WTC11 (cell line): ENCODE measurements around the gene PIK3CB. TPM values are rescaled to one million over a fixed set of nuclear protein-coding genes. Genes with fewer than 3 reads are reported as not detected.

Source experiments
- ATAC-seq: fragments of 200-7000 bp; cut with Tn5 transposase; 2 replicates; pipeline ENCODE4 v1.10.0; 2021; ENCODE audit warnings: mild to moderate bottlenecking, moderate library complexity
- CTCF ChIA-PET: fragments of 300-600 bp; sonication (Branson Sonifier 250); formaldehyde crosslinking; loops from one replicate; lab custom pipeline; 2021; ENCODE audit warnings: antibody characterized with exemption; lab: Charles Lee
- POLR2A ChIA-PET: fragments of 350-600 bp; sonication (Branson Sonifier 250); formaldehyde crosslinking; loops from one replicate; lab custom pipeline; 2021; ENCODE audit warnings: antibody characterized with exemption; lab: Charles Lee
- DNase-seq: peaks from one replicate; pipeline ENCODE4 v3.0.0; 2021; ENCODE audit warnings: low spot score
- H3K27ac Mint-ChIP-seq: 2 replicates; pipeline ENCODE4 v1.8.0; 2021; ENCODE audit warnings: mixed read lengths
- H3K27me3 Mint-ChIP-seq: 2 replicates; pipeline ENCODE4 v1.8.0; 2021; ENCODE audit warnings: low read depth, mild to moderate bottlenecking, moderate library complexity, mixed read lengths
- H3K36me3 Mint-ChIP-seq: 2 replicates; pipeline ENCODE4 v1.8.0; 2021; ENCODE audit warnings: mixed read lengths
- H3K4me1 Mint-ChIP-seq: 2 replicates; pipeline ENCODE4 v1.8.0; 2022; ENCODE audit warnings: mixed read lengths
- H3K4me3 Mint-ChIP-seq: 2 replicates; pipeline ENCODE4 v1.8.0; 2021; ENCODE audit warnings: mild to moderate bottlenecking, moderate library complexity, mixed read lengths
- H3K9me3 Mint-ChIP-seq: 2 replicates; pipeline ENCODE4 v1.8.0; 2021; ENCODE audit warnings: mixed read lengths
- ATF1 ChIP-seq: sonication (generic); formaldehyde crosslinking; IDR thresholded peaks from 2 replicates; pipeline ENCODE4 v1.8.1; 2023; ENCODE audit warnings: mild to moderate bottlenecking, moderate library complexity, missing genetic modification reagents
- CBFB ChIP-seq: sonication (generic); formaldehyde crosslinking; IDR thresholded peaks from 2 replicates; pipeline ENCODE4 v1.8.1; 2022; ENCODE audit warnings: mild to moderate bottlenecking, low read depth, missing genetic modification reagents
- CREB1 ChIP-seq: sonication (generic); formaldehyde crosslinking; IDR thresholded peaks from 2 replicates; pipeline ENCODE4 v1.8.0; 2023; ENCODE audit warnings: mild to moderate bottlenecking, missing genetic modification reagents
- EMX1 ChIP-seq: fragments of 250-450 bp; sonication (Bioruptor Pico); IDR thresholded peaks from 2 replicates; pipeline ENCODE4 v1.8.0; 2021; ENCODE audit warnings: mild to moderate bottlenecking
- ERG ChIP-seq: fragments of 250-450 bp; sonication (Bioruptor Pico); IDR thresholded peaks from 2 replicates; pipeline ENCODE4 v1.8.0; 2021; ENCODE audit warnings: mild to moderate bottlenecking
- ETV6 ChIP-seq: sonication (generic); formaldehyde crosslinking; IDR thresholded peaks from 2 replicates; pipeline ENCODE4 v1.8.1; 2022; ENCODE audit warnings: mild to moderate bottlenecking, missing genetic modification reagents
- FOXP1 ChIP-seq: sonication (generic); formaldehyde crosslinking; IDR thresholded peaks from 2 replicates; pipeline ENCODE4 v1.8.0; 2022; ENCODE audit warnings: missing genetic modification reagents, mild to moderate bottlenecking, moderate library complexity, borderline replicate concordance
- GRHL2 ChIP-seq: fragments of 250-450 bp; sonication (Bioruptor Pico); IDR thresholded peaks from 2 replicates; pipeline ENCODE4 v1.8.0; 2022; ENCODE audit warnings: mild to moderate bottlenecking, moderate library complexity; ENCODE audit not compliant: insufficient replicate concordance, severe bottlenecking
- JAZF1 ChIP-seq: fragments of 250-450 bp; sonication (Bioruptor Pico); IDR thresholded peaks from 2 replicates; pipeline ENCODE4 v1.9.0; 2021; ENCODE audit warnings: moderate library complexity, mild to moderate bottlenecking, inconsistent platforms
- MLX ChIP-seq: sonication (generic); formaldehyde crosslinking; IDR thresholded peaks from 2 replicates; pipeline ENCODE4 v1.8.1; 2023; ENCODE audit warnings: mild to moderate bottlenecking, missing genetic modification reagents, moderate library complexity
- PREB ChIP-seq: sonication (generic); formaldehyde crosslinking; IDR thresholded peaks from 2 replicates; pipeline ENCODE4 v1.8.1; 2022; ENCODE audit warnings: mild to moderate bottlenecking, missing genetic modification reagents, moderate library complexity, borderline replicate concordance
- RELA ChIP-seq: sonication (generic); formaldehyde crosslinking; IDR thresholded peaks from 2 replicates; pipeline ENCODE4 v1.8.1; 2022; ENCODE audit warnings: missing genetic modification reagents, mild to moderate bottlenecking, borderline replicate concordance
- SOX15 ChIP-seq: fragments of 250-450 bp; sonication (Bioruptor Pico); IDR thresholded peaks from 2 replicates; pipeline ENCODE4 v1.9.0; 2021; ENCODE audit warnings: mild to moderate bottlenecking
- TEAD1 ChIP-seq: sonication (generic); formaldehyde crosslinking; IDR thresholded peaks from 2 replicates; pipeline ENCODE4 v1.8.0; 2022; ENCODE audit warnings: mild to moderate bottlenecking, missing genetic modification reagents
- ZNF263 ChIP-seq: sonication (generic); formaldehyde crosslinking; IDR thresholded peaks from 2 replicates; pipeline ENCODE4 v1.8.1; 2022; ENCODE audit warnings: low read depth, mild to moderate bottlenecking, moderate library complexity, missing genetic modification reagents
- ZNF512 ChIP-seq: sonication (generic); formaldehyde crosslinking; IDR thresholded peaks from 2 replicates; pipeline ENCODE4 v1.8.1; 2022; ENCODE audit warnings: missing genetic modification reagents, borderline replicate concordance
- total RNA-seq: library from RNA; stranded (reverse); gene quantifications from 3 replicates; pipeline ENCODE4 v1.2.3, GENCODE V29; 2021
- TF ChIP-seq, protein P1 (sequence below): sonication (generic); formaldehyde crosslinking; IDR thresholded peaks from 2 replicates; pipeline ENCODE4 v1.8.1; 2023; ENCODE audit warnings: mild to moderate bottlenecking, missing genetic modification reagents, borderline replicate concordance
- TF ChIP-seq, protein P2 (sequence below): sonication (generic); formaldehyde crosslinking; IDR thresholded peaks from 2 replicates; pipeline ENCODE4 v1.8.1; 2023; ENCODE audit warnings: mild to moderate bottlenecking, missing genetic modification reagents
- TF ChIP-seq, protein P3 (sequence below): fragments of 250-450 bp; sonication (Bioruptor Pico); IDR thresholded peaks from 2 replicates; pipeline ENCODE4 v1.9.0; 2021; ENCODE audit warnings: moderate library complexity, mild to moderate bottlenecking, inconsistent platforms, borderline replicate concordance

Gene PIK3CB
- total RNA-seq, 1 experiment from 2014 or later, result 36.0 TPM

GRCh38 chr3:138642927-138643253 lies 191.8 kb downstream of the PIK3CB start (continued):
- TF ChIP-seq, protein P1, sequence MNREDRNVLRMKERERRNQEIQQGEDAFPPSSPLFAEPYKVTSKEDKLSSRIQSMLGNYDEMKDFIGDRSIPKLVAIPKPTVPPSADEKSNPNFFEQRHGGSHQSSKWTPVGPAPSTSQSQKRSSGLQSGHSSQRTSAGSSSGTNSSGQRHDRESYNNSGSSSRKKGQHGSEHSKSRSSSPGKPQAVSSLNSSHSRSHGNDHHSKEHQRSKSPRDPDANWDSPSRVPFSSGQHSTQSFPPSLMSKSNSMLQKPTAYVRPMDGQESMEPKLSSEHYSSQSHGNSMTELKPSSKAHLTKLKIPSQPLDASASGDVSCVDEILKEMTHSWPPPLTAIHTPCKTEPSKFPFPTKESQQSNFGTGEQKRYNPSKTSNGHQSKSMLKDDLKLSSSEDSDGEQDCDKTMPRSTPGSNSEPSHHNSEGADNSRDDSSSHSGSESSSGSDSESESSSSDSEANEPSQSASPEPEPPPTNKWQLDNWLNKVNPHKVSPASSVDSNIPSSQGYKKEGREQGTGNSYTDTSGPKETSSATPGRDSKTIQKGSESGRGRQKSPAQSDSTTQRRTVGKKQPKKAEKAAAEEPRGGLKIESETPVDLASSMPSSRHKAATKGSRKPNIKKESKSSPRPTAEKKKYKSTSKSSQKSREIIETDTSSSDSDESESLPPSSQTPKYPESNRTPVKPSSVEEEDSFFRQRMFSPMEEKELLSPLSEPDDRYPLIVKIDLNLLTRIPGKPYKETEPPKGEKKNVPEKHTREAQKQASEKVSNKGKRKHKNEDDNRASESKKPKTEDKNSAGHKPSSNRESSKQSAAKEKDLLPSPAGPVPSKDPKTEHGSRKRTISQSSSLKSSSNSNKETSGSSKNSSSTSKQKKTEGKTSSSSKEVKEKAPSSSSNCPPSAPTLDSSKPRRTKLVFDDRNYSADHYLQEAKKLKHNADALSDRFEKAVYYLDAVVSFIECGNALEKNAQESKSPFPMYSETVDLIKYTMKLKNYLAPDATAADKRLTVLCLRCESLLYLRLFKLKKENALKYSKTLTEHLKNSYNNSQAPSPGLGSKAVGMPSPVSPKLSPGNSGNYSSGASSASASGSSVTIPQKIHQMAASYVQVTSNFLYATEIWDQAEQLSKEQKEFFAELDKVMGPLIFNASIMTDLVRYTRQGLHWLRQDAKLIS (CRISPR knock-in tag), result no peak
- TF ChIP-seq FOXP1 (CRISPR knock-in tag) (no peak), EMX1 (CRISPR knock-in tag) (no peak), ZNF263 (CRISPR knock-in tag) (no peak), PREB (CRISPR knock-in tag) (no peak), RELA (CRISPR knock-in tag) (no peak), MLX (CRISPR knock-in tag) (no peak), ERG (CRISPR knock-in tag) (no peak)

GRCh38 chr3:138642226-138642926 lies 192.4 kb downstream of the PIK3CB start:
- ChIA-PET POLR2A (no interaction called here), CTCF (interaction anchor here (0.7 kb wide), 1 partner anchor 163 kb away, joined by 3 read pairs; no protein-coding TSS in a partner anchor)
- Mint-ChIP-seq H3K9me3 (peaks cover 64% of the 10 kb centered on the region), H3K27ac (no peak overlapping the region), H3K4me1 (no peaks in the 10 kb centered on the region), H3K4me3 (no peak overlapping the region), H3K36me3 (peaks cover 54% of the 10 kb centered on the region), H3K27me3 (peaks cover 32% of the 10 kb centered on the region)
- ATAC-seq (no peak), DNase-seq (no peak)
- TF ChIP-seq ERG (CRISPR knock-in tag) (no peak), JAZF1 (no peak), ZNF512 (no peak), SOX15 (no peak), ATF1 (CRISPR knock-in tag) (no peak), GRHL2 (CRISPR knock-in tag) (no peak), CREB1 (no peak), ZNF263 (CRISPR knock-in tag) (no peak), CBFB (CRISPR knock-in tag) (no peak), TEAD1 (CRISPR knock-in tag) (no peak), ETV6 (CRISPR knock-in tag) (no peak)
- TF ChIP-seq, protein P2, sequence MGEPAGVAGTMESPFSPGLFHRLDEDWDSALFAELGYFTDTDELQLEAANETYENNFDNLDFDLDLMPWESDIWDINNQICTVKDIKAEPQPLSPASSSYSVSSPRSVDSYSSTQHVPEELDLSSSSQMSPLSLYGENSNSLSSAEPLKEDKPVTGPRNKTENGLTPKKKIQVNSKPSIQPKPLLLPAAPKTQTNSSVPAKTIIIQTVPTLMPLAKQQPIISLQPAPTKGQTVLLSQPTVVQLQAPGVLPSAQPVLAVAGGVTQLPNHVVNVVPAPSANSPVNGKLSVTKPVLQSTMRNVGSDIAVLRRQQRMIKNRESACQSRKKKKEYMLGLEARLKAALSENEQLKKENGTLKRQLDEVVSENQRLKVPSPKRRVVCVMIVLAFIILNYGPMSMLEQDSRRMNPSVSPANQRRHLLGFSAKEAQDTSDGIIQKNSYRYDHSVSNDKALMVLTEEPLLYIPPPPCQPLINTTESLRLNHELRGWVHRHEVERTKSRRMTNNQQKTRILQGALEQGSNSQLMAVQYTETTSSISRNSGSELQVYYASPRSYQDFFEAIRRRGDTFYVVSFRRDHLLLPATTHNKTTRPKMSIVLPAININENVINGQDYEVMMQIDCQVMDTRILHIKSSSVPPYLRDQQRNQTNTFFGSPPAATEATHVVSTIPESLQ (CRISPR knock-in tag), result no peak
- TF ChIP-seq, protein P3, sequence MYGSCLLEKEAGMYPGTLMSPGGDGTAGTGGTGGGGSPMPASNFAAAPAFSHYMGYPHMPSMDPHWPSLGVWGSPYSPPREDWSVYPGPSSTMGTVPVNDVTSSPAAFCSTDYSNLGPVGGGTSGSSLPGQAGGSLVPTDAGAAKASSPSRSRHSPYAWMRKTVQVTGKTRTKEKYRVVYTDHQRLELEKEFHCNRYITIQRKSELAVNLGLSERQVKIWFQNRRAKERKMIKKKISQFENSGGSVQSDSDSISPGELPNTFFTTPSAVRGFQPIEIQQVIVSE (CRISPR knock-in tag), result no peak
